GM19351 (cell line): ENCODE results near the gene PACS2.
"Not testable (repeated sequence)": the region's sequence is repeated elsewhere in the genome, so short reads cannot be mapped to it uniquely, and the experiment has no call there.

Experiments used
- ATAC-seq: cut with Tn5 transposase; IDR thresholded peaks from one replicate; pipeline ENCODE4 v1.9.1; 2021; ENCODE audit warnings: mild to moderate bottlenecking, moderate library complexity; ENCODE audit not compliant: unreplicated experiment

PACS2 gene

GRCh38 chr14:105348945-105349699 is 34.6 kb downstream of the PACS2 start:
- ATAC-seq, result no peak

GRCh38 chr14:105349992-105350391 is 35.4 kb downstream of the PACS2 start:
- no peak for ATAC-seq

- ATAC-seq, result no peak
Observed at GRCh38 chr14:105350450-105351244, 36.1 kb downstream of the PACS2 start.

- no peak for ATAC-seq
Observed at GRCh38 chr14:105351410-105351809, 36.9 kb downstream of the PACS2 start.

GRCh38 chr14:105351920-105352851 is 37.6 kb downstream of the PACS2 start:
- ATAC-seq, result peak; percentile 70

GRCh38 chr14:105353136-105353535 is 38.6 kb downstream of the PACS2 start:
- no peak for ATAC-seq

GRCh38 chr14:105354541-105354940 is 40.0 kb downstream of the PACS2 start:
- no peak for ATAC-seq

- no peak for ATAC-seq
Observed at GRCh38 chr14:105355049-105355575, 40.6 kb downstream of the PACS2 start.

GRCh38 chr14:105355850-105356604 is 41.5 kb downstream of the PACS2 start:
- ATAC-seq, result no peak

GRCh38 chr14:105356927-105357326 is 42.4 kb downstream of the PACS2 start:
- no peak for ATAC-seq

GRCh38 chr14:105357626-105358025 is 43.1 kb downstream of the PACS2 start:
- ATAC-seq, result no peak

GRCh38 chr14:105358140-105358846 is 43.7 kb downstream of the PACS2 start:
- ATAC-seq, result no peak

- ATAC-seq, result no peak
Observed at GRCh38 chr14:105358943-105359342, 44.4 kb downstream of the PACS2 start.

- ATAC-seq, result not testable (repeated sequence)
Observed at GRCh38 chr14:105361412-105361811, 46.9 kb downstream of the PACS2 start.

GRCh38 chr14:105363847-105364708 is 49.5 kb downstream of the PACS2 start:
- ATAC-seq, result no peak

GRCh38 chr14:105365101-105365500 is 50.6 kb downstream of the PACS2 start:
- ATAC-seq, result no peak

- no peak for ATAC-seq
Observed at GRCh38 chr14:105365681-105366080, 51.1 kb downstream of the PACS2 start.

- ATAC-seq, result no peak
Observed at GRCh38 chr14:105366386-105367074, 52.0 kb downstream of the PACS2 start.
